ENCODE data around the gene CYP26B1.
A peak's percentile ranks its signal among the peaks of the same experiment; 100 is the strongest.

CYP26B1 gene

GRCh38 chr2:72118951-72119350, 28.7 kb downstream of the CYP26B1 start:
- Histone ChIP-seq H3K9me3 (ENCODE audit: severe bottlenecking) (no peaks in the 10 kb centered on the region), H3K4me3 (ENCODE audit: low read depth, low read length) (no peak overlapping the region), H3K36me3 (no peaks in the 10 kb centered on the region), H3K27ac (no peak overlapping the region), H3K27me3 (ENCODE audit: insufficient read depth, low read depth, severe bottlenecking) (no peaks in the 10 kb centered on the region)
- no peak for DNase-seq
- no peak for TF ChIP-seq CTCF (IDR thresholded peaks at IDR 0.05; ENCODE audit: low read depth, low read length)

- DNase-seq, result no peak
- H3K27me3 ChIP-seq (ENCODE audit: insufficient read depth, low read depth, severe bottlenecking), result no peaks in the 10 kb centered on the region
- no peaks in the 10 kb centered on the region for H3K9me3 ChIP-seq (ENCODE audit: severe bottlenecking)
- no peak for TF ChIP-seq CTCF (IDR thresholded peaks at IDR 0.05; ENCODE audit: low read depth, low read length)
- no peak overlapping the region for H3K27ac ChIP-seq
- H3K4me3 ChIP-seq (ENCODE audit: low read depth, low read length), result no peak overlapping the region
- H3K36me3 ChIP-seq, result no peaks in the 10 kb centered on the region
Measured at GRCh38 chr2:72118386-72118785, 29.3 kb downstream of the CYP26B1 start.

DNA sequence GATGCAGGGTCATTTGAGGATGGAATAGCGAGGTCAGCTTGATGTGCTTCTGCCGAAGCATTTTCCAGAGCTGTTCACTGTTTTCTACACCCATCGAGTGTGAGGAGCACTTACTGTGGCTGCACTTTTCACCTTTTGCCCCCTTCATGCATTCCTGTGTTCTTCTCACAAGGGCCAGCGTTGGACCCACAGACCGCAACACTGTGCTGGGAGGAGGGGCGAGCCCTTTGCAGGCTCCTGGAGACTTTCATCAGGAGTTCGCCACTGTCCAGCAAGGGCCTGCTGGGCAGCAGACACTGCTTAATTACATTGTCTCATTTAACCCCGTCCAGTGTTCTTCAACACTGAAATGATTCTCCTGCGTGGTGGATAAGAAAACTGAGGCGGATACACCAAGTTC, 29.9 kb downstream of the CYP26B1 start:
- Histone ChIP-seq H3K27ac (no peak overlapping the region), H3K27me3 (ENCODE audit: insufficient read depth, low read depth, severe bottlenecking) (no peaks in the 10 kb centered on the region), H3K36me3 (no peaks in the 10 kb centered on the region), H3K9me3 (ENCODE audit: severe bottlenecking) (no peaks in the 10 kb centered on the region), H3K4me3 (ENCODE audit: low read depth, low read length) (no peak overlapping the region)
- DNase-seq, result no peak
- TF ChIP-seq CTCF (IDR thresholded peaks at IDR 0.05; ENCODE audit: low read depth, low read length), result no peak

GRCh38 chr2:72117029-72117428, 30.6 kb downstream of the CYP26B1 start:
- Histone ChIP-seq H3K4me3 (ENCODE audit: low read depth, low read length) (no peak overlapping the region), H3K27me3 (ENCODE audit: insufficient read depth, low read depth, severe bottlenecking) (no peaks in the 10 kb centered on the region), H3K36me3 (no peaks in the 10 kb centered on the region), H3K27ac (no peak overlapping the region), H3K9me3 (ENCODE audit: severe bottlenecking) (no peaks in the 10 kb centered on the region)
- no peak for DNase-seq
- no peak for TF ChIP-seq CTCF (IDR thresholded peaks at IDR 0.05; ENCODE audit: low read depth, low read length)

DNA sequence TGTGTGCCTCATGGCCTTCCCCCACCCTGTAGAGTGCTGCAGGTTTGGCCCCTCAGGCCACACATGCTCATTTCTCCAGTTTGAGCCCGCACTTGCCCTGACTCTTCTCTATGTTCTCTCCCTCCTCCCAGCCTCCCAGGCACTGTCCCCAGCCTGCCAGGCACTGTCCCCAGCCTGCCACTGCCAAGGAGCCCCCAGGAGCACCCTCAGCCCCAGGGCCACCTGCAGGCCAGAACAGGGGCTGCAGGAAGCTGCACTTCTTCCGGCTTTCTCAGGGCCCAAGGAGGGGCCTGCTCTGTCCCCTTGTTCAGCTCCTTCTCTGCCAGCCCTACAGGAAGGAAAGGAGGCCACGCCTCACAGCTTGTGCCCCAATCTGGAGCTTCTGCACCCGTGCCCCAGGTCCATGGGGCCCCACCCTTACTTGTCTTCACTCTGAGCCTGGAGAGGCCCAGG, 31.6 kb downstream of the CYP26B1 start:
- Histone ChIP-seq H3K9me3 (ENCODE audit: severe bottlenecking) (no peaks in the 10 kb centered on the region), H3K27ac (no peak overlapping the region), H3K27me3 (ENCODE audit: insufficient read depth, low read depth, severe bottlenecking) (no peaks in the 10 kb centered on the region), H3K36me3 (no peaks in the 10 kb centered on the region), H3K4me3 (ENCODE audit: low read depth, low read length) (no peak overlapping the region)
- peak; percentile 52 for DNase-seq
- peak; percentile 77 for TF ChIP-seq CTCF (IDR thresholded peaks at IDR 0.05; ENCODE audit: low read depth, low read length)
